ENCODE measurements around the gene NCOA6.

NCOA6 gene

GRCh38 chr20:34703424-34704176 lies 121.9 kb downstream of the NCOA6 start:
- peak in 1 of 2 experiments; percentile 16 for DNase-seq

- DNase-seq: no peak
These were observed 122.4 kb downstream of the NCOA6 start for GRCh38 chr20:34703061-34703423.

- no peak for DNase-seq
These were observed 123.9 kb downstream of the NCOA6 start for GRCh38 chr20:34701405-34702085.

- no peak for DNase-seq
These were observed 132.0 kb downstream of the NCOA6 start for GRCh38 chr20:34693414-34693813.

GRCh38 chr20:34691838-34692237 lies 133.6 kb downstream of the NCOA6 start:
- no peak for DNase-seq

- no peak for DNase-seq
These were observed 136.0 kb downstream of the NCOA6 start for GRCh38 chr20:34689486-34689885.

GRCh38 chr20:34683667-34684066 lies 141.8 kb downstream of the NCOA6 start:
- DNase-seq: no peak

GRCh38 chr20:34680586-34681175 lies 144.8 kb downstream of the NCOA6 start:
- DNase-seq: no peak

- peak; percentile 95 for DNase-seq
These were observed 148.6 kb downstream of the NCOA6 start, which contains the start of gene PIGU for GRCh38 chr20:34676642-34677373. Gene PIGU (minus strand): TSS chr20:34677092. CDS start chr20:34677085, 7 bp downstream.

GRCh38 chr20:34675993-34676641 lies 149.3 kb downstream of the NCOA6 start:
- no peak for DNase-seq

GRCh38 chr20:34675561-34675960 lies 149.9 kb downstream of the NCOA6 start:
- DNase-seq: no peak

GRCh38 chr20:34673412-34673811 lies 152.0 kb downstream of the NCOA6 start:
- DNase-seq: no peak

GRCh38 chr20:34669094-34669493 lies 156.4 kb downstream of the NCOA6 start:
- DNase-seq: no peak
